ENCODE data around the gene DRAP1.

DRAP1 gene

DNA sequence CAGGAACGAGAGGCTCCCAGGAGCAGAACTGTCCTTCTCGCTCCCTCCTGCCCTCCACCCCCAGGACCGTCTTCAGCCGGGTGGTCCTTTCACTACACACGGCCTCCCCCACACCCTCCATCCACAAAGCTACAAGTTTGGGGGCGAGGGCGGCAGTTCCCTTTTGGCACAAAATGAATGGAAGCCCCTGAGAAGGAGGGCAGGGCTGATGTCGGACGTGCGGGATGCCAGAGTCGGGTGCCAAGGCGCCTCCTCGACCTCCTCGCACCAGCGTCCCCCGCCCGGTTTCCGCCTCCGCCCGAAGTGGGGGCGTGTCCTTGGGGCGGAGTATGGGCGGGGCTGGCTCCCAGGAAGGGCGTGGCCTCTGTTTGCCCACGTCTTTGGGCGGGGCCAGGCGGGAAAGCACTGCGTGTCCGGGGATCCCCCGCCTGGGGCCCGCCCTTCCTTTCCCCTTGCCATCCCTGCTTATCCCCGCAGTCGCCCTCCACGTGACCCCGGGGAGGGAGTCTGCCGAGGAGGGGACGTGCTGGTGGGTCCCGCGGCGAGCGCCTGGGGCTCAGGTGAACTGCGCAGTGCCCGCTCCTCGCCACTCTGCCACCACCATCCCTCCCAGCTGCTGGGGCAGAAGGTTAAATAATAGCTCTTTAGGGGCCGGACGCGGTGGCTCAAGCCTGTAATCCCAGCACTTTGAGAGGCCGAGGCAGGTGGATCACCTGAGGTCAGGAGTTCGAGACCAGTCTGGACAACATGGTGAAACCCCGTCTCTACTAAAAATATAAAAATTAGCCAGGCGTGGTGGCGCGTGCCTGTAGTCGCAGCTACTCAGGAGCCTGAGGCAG lies 45.7 kb upstream of the DRAP1 start:
- H3K27ac ChIP-seq, result peak overlapping the region; percentile 39
- no peak for TF ChIP-seq ZFX (IDR thresholded peaks at IDR 0.05)
- TF ChIP-seq, protein P1, sequence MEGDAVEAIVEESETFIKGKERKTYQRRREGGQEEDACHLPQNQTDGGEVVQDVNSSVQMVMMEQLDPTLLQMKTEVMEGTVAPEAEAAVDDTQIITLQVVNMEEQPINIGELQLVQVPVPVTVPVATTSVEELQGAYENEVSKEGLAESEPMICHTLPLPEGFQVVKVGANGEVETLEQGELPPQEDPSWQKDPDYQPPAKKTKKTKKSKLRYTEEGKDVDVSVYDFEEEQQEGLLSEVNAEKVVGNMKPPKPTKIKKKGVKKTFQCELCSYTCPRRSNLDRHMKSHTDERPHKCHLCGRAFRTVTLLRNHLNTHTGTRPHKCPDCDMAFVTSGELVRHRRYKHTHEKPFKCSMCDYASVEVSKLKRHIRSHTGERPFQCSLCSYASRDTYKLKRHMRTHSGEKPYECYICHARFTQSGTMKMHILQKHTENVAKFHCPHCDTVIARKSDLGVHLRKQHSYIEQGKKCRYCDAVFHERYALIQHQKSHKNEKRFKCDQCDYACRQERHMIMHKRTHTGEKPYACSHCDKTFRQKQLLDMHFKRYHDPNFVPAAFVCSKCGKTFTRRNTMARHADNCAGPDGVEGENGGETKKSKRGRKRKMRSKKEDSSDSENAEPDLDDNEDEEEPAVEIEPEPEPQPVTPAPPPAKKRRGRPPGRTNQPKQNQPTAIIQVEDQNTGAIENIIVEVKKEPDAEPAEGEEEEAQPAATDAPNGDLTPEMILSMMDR (conservative IDR thresholded peaks at IDR 0.05), result no peak

DNA sequence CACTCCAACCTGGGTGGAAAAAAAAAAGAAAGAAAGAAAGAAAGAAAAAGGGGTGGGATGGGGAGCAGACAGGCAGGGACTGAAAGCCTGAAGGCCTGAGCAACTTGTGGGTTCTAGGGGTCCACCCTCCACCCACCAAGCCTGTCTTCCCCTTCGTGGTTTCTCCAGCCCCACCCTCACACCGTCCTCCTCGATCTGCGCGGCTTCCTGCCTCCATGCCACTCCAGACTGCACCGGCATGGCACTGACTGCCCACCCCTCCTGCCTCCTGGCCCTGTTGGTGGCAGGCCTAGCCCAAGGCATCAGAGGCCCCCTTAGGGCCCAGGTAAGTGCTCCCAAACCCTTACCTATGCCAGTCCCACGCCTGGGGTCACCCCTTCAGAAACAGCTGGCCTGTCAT lies 39.6 kb upstream of the DRAP1 start, which contains the start of gene CTSW:
CTSW (plus strand) TSS at position 221 of the 400 bp plus-strand sequence; CDS start at position 239, 18 bp downstream.
- H3K27ac ChIP-seq, result no peak within 1 kb of the TSS
- TF ChIP-seq ZFX (IDR thresholded peaks at IDR 0.05), result no peak
- TF ChIP-seq, protein P1 (conservative IDR thresholded peaks at IDR 0.05), result no peak

DNA sequence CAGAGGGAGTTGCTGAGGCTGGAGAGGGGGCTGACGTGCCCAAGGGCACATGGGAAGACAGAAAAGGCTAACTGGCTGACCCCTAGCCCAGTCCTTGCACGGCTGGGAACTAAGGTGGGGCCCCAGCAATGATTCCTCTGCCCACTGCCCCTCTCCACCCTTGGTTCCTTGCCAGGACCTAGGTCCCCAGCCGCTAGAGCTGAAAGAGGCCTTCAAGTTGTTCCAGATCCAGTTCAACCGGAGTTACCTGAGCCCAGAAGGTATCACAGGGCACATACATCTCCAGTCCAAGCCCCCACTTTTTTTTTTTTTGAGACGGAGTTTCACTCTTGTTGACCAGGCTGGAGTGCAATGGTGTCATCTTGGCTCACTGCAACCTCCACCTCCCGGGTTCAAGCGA lies 39.2 kb upstream of the DRAP1 start:
- H3K27ac ChIP-seq, result no peak overlapping the region
- no peak for TF ChIP-seq ZFX (IDR thresholded peaks at IDR 0.05)
- TF ChIP-seq, protein P1 (conservative IDR thresholded peaks at IDR 0.05), result no peak

DNA sequence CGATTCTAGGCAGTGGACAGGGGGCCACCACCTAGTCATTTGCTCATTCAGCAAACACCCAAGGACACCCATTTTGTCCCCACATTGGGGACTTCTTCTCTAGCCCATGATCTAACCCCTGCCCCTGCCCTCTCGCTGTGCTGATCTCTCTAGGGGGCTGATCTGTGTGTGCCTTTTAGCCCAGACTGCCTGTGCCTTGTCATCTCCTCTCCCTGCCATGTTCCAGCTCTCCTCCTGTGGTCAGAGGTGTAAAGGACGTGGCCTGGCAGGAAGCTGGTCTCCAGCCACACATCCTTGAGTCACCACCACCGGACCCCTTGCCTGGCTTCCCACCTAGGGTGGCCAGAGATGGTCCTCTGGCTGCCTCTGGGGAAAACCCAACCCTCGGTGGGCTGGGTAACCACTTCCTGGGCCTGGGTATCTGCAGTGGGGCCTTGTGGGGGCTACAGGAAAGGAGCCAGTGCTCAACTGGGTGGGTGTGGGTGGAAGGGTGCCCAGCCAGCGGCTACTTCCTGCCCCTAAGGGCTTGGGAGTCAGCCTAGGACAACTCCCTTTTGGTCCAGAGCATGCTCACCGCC lies 38.3 kb upstream of the DRAP1 start:
- no peak overlapping the region for H3K27ac ChIP-seq
- TF ChIP-seq ZFX (IDR thresholded peaks at IDR 0.05), result no peak
- TF ChIP-seq, protein P1 (conservative IDR thresholded peaks at IDR 0.05), result no peak

DNA sequence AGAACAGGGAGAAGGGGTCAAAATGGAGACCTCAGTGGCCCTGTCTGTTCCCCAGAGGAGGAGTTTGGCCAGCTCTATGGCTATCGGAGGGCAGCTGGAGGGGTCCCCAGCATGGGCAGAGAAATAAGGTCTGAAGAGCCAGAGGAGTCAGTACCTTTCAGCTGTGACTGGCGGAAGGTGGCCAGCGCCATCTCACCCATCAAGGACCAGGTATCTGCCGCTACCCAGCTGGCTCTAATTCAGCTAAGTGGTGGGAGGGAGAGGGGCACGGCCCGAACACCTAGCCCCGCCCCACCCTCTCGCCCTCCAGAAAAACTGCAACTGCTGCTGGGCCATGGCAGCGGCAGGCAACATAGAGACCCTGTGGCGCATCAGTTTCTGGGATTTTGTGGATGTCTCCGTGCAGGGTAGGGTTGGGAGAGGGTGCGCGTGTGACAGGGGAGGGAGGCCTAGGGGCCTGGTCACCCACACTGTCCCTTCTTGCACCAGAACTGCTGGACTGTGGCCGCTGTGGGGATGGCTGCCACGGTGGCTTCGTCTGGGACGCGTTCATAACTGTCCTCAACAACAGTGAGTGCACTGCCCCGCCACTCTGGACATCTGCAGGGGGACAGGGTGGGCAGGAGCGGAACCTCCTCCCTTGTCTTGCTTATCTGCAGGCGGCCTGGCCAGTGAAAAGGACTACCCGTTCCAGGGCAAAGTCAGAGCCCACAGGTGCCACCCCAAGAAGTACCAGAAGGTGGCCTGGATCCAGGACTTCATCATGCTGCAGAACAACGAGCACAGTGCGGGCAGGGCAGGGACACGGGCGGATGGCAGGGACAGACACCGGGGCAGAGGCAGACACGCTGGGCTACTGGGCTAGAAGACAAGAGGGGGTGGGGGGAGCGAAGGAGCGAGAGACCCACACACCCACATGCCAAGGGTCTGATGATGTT lies 36.8 kb upstream of the DRAP1 start:
- H3K27ac ChIP-seq, result no peak overlapping the region
- no peak for TF ChIP-seq ZFX (IDR thresholded peaks at IDR 0.05)
- TF ChIP-seq, protein P1 (conservative IDR thresholded peaks at IDR 0.05), result no peak

DNA sequence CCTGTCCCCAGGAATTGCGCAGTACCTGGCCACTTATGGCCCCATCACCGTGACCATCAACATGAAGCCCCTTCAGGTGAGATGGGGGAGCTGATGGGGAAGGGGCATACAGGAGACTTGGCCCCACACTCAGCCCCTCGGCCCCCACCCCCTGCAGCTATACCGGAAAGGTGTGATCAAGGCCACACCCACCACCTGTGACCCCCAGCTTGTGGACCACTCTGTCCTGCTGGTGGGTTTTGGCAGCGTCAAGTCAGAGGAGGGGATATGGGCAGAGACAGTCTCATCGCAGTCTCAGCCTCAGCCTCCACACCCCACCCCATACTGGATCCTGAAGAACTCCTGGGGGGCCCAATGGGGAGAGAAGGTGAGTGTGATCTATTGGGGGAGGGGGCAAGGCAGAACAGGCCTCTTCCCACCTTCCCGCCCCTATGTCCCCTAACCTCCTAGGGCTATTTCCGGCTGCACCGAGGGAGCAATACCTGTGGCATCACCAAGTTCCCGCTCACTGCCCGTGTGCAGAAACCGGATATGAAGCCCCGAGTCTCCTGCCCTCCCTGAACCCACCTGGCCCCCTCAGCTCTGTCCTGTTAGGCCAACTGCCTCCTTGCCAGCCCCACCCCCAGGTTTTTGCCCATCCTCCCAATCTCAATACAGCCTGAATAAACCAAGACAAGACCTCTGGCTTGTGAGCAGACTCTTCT lies 36.0 kb upstream of the DRAP1 start:
- TF ChIP-seq, protein P1 (conservative IDR thresholded peaks at IDR 0.05), result no peak
- no peak for TF ChIP-seq ZFX (IDR thresholded peaks at IDR 0.05)
- H3K27ac ChIP-seq, result no peak overlapping the region

All from C4-2B (cell line).